Lower leg skin (tissue), 3 donors: ENCODE measurements around the gene MAD1L1.

Source experiments
- POLR2A ChIP-seq, 2 donors: fragments of 450-650 bp; IDR thresholded peaks; one replicate each; pipeline ENCODE4 v1.6.1; 2016 to 2017; ENCODE audit warnings: antibody characterized with exemption in 2 of 2, mild to moderate bottlenecking in 1 of 2, moderate library complexity in 1 of 2
- TF ChIP-seq, protein P1 (sequence below), 3 donors: fragments of 450-650 bp; IDR thresholded peaks; one replicate each; pipeline ENCODE4 v1.5.1; 2016; ENCODE audit warnings: antibody characterized with exemption in 3 of 3, mild to moderate bottlenecking in 3 of 3, moderate library complexity in 2 of 3

GRCh38 chr7:1977059-1977875 lies 255.5 kb downstream of the MAD1L1 start:
- TF ChIP-seq, protein P1, sequence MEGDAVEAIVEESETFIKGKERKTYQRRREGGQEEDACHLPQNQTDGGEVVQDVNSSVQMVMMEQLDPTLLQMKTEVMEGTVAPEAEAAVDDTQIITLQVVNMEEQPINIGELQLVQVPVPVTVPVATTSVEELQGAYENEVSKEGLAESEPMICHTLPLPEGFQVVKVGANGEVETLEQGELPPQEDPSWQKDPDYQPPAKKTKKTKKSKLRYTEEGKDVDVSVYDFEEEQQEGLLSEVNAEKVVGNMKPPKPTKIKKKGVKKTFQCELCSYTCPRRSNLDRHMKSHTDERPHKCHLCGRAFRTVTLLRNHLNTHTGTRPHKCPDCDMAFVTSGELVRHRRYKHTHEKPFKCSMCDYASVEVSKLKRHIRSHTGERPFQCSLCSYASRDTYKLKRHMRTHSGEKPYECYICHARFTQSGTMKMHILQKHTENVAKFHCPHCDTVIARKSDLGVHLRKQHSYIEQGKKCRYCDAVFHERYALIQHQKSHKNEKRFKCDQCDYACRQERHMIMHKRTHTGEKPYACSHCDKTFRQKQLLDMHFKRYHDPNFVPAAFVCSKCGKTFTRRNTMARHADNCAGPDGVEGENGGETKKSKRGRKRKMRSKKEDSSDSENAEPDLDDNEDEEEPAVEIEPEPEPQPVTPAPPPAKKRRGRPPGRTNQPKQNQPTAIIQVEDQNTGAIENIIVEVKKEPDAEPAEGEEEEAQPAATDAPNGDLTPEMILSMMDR (IDR thresholded peaks at IDR 0.05): no peak
- TF ChIP-seq POLR2A (IDR thresholded peaks at IDR 0.05): no peak
